CD4-positive, alpha-beta T cell treated with Interleukin-15 for 4 hours (primary cell): ENCODE results near the gene FAM78B.

Source experiments
- DNase-seq: peaks from one replicate; pipeline ENCODE4 v3.0.0-alpha.2; 2020; ENCODE audit warnings: low spot score

FAM78B gene

DNA sequence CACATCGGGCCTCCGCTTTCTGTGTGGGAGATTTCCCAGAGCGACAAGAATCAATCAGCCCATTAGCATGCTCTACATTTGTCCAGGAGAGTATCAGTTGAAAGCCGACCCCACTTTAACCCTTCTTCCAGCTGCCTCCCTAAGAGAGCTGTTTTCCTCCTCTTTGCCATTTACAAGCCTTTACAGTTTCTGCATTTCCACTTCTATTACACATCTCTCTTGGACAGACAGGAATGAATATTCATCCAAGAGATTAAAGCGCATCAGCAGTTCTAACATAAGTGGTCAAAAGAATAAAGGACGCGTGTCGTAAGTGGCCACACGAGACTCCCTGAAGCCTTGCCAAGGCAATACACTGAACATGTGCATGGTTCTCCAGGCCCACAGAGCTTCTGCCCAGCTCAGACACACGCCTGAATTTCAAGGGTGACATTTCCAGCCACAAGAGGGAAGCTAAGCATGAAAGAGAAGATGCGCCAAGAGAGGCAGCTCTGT is 47.3 kb downstream of the FAM78B start:
- no peak for DNase-seq

DNA sequence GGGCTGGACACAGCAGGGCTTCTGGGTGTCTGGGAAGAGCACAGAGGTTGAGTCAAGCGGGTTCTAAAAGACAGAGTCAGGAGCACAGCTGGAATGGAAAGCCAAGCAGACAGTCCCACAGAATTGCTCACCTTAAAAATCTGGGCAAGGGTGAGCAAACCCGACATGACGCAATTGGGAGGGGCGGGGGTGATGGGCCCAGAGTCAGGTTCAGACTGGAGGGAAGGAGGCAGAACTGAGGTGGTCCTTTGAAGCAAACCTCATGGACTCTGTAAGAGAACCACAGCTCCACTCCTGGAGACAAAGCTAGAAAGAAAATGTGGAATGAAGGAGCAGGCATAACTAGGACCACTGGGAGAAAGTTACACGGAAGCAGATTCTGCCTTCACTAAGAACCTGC is 49.0 kb downstream of the FAM78B start:
- no peak for DNase-seq

DNA sequence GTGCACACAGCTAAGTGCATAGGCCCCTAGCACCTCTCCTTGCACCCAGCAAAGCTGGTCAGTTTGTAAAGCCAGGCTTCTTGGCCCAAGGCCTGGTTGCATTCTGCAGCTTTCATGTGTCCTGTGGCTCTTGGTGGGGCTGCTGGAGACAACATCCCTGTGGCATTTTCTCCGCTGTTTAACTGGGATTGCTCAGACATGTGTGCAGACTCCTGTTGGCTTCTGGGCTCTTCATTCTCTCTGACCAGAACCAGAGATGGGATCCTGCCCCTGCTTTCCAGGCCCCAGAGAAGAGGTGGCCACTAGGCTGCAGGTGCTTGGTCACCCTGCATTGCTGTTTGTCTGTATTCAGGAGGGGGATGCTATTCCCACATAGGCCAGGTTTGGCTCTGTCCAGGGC is 50.8 kb downstream of the FAM78B start:
- no peak for DNase-seq

- DNase-seq = no peak
Measured at GRCh38 chr1:166114419-166114818, 52.4 kb downstream of the FAM78B start.

DNA sequence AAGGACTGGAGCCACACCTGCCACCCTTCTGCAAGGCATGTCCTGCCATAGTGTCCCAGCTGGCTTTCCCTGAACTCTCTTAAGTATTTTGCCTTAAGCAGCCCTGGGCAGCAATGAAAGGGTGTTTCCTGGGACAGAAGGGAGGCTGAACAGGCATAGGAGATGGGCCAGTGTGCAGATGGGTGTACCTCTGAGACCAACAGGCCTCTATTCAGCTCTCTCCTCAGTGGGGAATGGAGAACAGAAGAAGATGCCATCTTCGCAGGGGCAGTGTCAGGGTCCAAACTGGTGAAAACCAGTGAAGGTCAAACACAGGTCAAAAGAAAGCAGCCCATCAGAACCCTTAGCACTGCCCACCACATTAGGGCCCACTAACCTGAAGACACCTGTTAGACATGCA is 53.2 kb downstream of the FAM78B start:
- no peak for DNase-seq

GRCh38 chr1:166113031-166113430 is 53.8 kb downstream of the FAM78B start:
- DNase-seq = no peak

- DNase-seq = no peak
Measured at GRCh38 chr1:166112425-166112824, 54.4 kb downstream of the FAM78B start.

DNA sequence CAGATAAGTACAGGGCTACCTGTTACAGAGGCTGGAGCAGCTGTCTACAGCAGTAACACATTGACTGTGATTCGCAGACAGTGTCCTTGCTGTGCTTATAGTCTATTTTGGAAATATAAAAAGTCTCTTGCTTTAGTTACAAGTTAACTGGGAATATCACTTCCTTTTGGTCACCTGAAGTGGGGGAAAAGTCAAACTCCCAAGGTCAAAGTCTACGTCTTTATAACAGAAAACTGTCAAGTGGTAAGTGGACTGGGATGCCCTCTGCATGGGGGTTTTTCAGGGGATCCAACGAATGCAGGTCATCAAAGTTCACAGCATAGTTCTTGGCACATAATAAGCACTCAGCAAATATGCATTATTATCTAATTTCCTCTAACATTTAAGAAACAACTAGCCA is 55.4 kb downstream of the FAM78B start:
- DNase-seq = no peak

GRCh38 chr1:166090244-166090643 is 76.6 kb downstream of the FAM78B start:
- no peak for DNase-seq

DNA sequence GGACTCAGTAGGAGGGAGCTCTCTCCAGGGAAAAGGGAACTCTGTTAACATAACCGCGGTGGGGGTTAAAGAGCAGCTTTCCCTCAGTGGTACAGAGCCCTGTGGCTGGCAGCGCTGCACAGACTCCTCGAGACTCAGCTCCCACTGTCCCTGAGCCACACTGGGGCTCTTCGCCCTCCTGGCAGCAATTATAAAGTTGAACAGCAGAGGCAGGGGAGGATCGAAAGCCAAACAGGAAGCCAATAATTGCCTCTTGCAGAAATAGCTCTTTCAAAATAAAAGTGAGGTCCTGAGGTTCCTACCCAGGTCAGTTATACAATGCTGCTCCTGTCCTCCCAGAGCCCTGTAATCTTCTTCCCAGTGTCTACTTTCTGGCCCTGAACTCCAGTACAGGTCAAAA is 77.0 kb downstream of the FAM78B start:
- DNase-seq = no peak

DNA sequence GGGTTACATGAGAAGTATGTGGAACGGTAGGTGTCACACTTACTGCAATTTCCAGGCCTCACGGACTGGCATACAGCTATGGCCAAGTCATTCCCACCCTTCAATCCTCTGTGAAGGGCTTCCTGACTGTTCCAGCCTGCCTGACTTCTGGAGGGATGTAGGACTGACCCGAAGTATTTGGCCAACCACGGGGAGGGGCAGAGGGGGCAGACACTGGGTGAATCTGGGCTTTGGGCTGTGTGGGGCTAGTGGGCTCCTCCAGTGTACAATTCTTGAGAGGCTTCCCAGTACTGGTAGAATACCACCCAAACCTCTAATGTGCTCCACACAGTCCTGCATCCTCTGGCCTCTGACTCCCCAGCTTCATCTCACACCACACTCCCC is 78.2 kb downstream of the FAM78B start:
- no peak for DNase-seq

GRCh38 chr1:166087734-166088571 is 78.8 kb downstream of the FAM78B start:
- no peak for DNase-seq

- no peak for DNase-seq
Measured at GRCh38 chr1:166086113-166086883, 80.5 kb downstream of the FAM78B start.

DNA sequence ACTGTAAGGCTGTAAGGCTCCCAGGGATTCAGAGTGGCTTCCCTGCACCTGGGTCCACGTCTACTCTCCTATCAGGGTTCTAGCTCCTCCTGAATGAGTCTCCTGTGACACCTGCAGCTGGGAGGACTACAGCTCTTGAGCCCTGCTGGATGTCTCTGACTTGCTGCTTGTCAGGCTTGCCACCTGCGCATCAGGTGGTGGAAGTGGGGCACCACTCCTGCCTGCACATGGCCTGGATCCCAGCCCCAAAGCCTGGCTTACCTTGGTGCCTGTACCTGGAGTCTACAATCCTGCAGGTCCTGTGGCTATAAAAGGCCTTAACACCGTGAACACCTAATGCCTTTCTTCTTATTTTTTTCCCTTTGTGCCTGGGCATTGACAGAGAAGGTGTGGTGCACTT is 82.2 kb downstream of the FAM78B start:
- DNase-seq = no peak

DNA sequence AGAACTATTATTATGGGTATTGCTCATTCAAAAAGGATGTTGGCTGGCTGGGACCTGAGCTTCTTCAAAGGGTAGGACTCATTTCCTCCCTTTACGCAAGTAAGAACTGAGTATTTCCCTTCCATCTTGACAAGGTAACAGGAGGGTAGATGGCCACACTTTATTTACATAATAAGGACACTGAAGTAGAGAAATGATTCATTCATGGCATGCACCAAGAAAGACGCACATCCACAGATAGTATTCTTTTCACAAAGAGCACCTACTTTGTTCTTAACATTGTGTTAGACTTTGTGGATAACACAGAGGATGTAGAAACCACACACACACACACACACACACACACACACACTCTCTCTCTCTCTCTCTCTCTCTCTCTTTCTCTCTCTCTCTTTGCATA is 82.9 kb downstream of the FAM78B start:
- DNase-seq = no peak

GRCh38 chr1:166082601-166083000 is 84.2 kb downstream of the FAM78B start:
- DNase-seq = no peak

- no peak for DNase-seq
Measured at GRCh38 chr1:166080967-166081870, 85.6 kb downstream of the FAM78B start.

GRCh38 chr1:166080277-166080966 is 86.4 kb downstream of the FAM78B start:
- no peak for DNase-seq

GRCh38 chr1:166079276-166079675 is 87.5 kb downstream of the FAM78B start:
- DNase-seq = no peak

DNA sequence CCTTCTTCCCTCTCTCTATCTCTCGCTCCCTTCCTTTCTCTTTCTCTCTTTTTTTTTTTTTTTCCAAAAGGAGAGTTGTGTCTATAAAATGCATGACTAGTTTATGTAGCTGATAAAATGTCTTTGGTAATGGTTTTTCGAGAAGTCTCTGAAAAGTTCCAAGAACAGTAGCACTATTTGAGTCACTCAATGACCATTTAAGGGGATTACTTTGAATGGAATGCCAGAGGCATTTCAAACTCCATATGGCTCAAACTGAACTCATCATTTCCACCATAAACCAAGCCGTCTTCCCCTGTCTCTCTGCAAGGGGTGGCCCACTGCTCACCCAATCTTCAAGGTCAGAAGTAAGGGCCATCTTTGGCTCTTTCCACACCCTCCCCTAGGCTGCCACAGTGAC is 93.3 kb downstream of the FAM78B start:
- DNase-seq = no peak

DNA sequence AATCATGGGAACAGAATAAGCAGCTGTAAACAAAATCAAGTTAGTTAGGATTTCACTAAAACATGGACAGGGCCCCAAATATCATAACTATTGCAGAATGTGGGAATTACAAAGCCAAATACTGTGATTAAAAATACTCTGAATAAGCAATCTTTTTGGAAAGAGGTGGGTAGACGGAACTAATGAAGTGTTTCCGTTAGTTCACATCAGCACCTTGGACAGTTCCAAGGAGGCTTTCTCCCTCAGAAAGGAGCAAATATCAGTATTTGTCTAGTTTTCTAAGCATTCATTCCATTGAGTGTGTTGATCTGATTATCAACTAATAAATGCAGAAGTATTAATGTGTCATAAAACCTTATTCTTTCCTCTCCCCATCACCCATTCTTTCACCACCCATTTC is 97.4 kb downstream of the FAM78B start:
- DNase-seq = no peak

DNA sequence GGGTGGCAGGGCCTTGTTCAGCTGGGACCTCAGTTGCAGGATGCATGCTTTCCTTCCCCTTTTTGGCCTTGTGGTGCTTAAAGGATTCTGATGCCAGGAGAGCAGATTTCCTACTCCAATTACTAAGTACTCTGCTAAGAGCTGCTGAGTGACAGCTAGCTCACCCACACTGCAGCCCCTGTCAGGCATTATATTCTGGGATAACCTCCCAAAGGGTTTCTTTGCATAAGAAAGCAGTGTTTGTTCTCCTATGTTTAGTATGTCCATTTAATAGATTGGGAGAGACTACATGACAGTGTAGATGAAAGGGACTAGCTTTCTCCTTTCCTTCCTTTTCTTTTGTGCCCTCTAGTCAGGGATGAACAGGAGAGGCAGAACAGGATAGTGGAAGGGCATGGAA is 100.7 kb downstream of the FAM78B start:
- DNase-seq = no peak
